HepG2 (cell line): ENCODE measurements around the gene MTRFR. TPM values are rescaled to one million over a fixed set of nuclear protein-coding genes. Genes with fewer than 3 reads are reported as not detected.
A peak's percentile ranks its signal among the peaks of the same experiment; 100 is the strongest.

Experiments
- ARNT2 ChIP-seq: sonication (generic); formaldehyde crosslinking; IDR thresholded peaks from 2 replicates; pipeline ENCODE4 v1.8.0; 2022; ENCODE audit warnings: mild to moderate bottlenecking, low read depth, missing genetic modification reagents, moderate library complexity
- HNRNPH1 ChIP-seq: fragments of 200-400 bp; formaldehyde crosslinking; optimal IDR thresholded peaks from 2 replicates; pipeline ENCODE3; 2017; ENCODE audit warnings: mild to moderate bottlenecking, low read depth, low read length
- HOXA7 ChIP-seq: sonication (generic); formaldehyde crosslinking; IDR thresholded peaks from 2 replicates; pipeline ENCODE4 v1.8.1; 2022; ENCODE audit warnings: mild to moderate bottlenecking, missing genetic modification reagents, moderate library complexity
- MXI1 ChIP-seq: IDR thresholded peaks from 3 replicates; pipeline ENCODE4 v1.6.1; 2012; ENCODE audit warnings: low read depth, low read length, inconsistent platforms, borderline replicate concordance
- PAX8 ChIP-seq: sonication (generic); formaldehyde crosslinking; IDR thresholded peaks from 2 replicates; pipeline ENCODE4 v1.8.0; 2022; ENCODE audit warnings: mild to moderate bottlenecking, missing genetic modification reagents, borderline replicate concordance
- TMF1 ChIP-seq: sonication (generic); formaldehyde crosslinking; IDR thresholded peaks from 2 replicates; pipeline ENCODE4 v1.8.1; 2022; ENCODE audit warnings: low read depth, missing genetic modification reagents
- TRIM24 ChIP-seq: sonication (generic); formaldehyde crosslinking; IDR thresholded peaks from 2 replicates; pipeline ENCODE4 v1.8.0; 2022; ENCODE audit warnings: mild to moderate bottlenecking, missing genetic modification reagents
- ZFP82 ChIP-seq: sonication (generic); formaldehyde crosslinking; IDR thresholded peaks from 2 replicates; pipeline ENCODE4 v1.5.1; 2020; ENCODE audit warnings: mild to moderate bottlenecking, missing genetic modification reagents, borderline replicate concordance
- ZNF234 ChIP-seq: sonication (generic); formaldehyde crosslinking; conservative IDR thresholded peaks from 2 replicates; pipeline ENCODE4 v1.5.1; 2020; ENCODE audit warnings: mild to moderate bottlenecking, missing genetic modification reagents
- ZNF331 ChIP-seq: sonication (generic); formaldehyde crosslinking; IDR thresholded peaks from 2 replicates; pipeline ENCODE4 v1.4.0; 2020; ENCODE audit warnings: missing genetic modification reagents
- ZNF549 ChIP-seq: sonication (generic); formaldehyde crosslinking; IDR thresholded peaks from 2 replicates; pipeline ENCODE4 v1.5.0; 2020; ENCODE audit warnings: missing genetic modification reagents
- ZSCAN22 ChIP-seq: sonication (generic); formaldehyde crosslinking; IDR thresholded peaks from 2 replicates; pipeline ENCODE4 v1.4.0; 2020; ENCODE audit warnings: mild to moderate bottlenecking, missing genetic modification reagents
- polyA plus RNA-seq, 8 experiments: library from polyadenylated mRNA; depleted of rRNA in 3 of 8; stranded (reverse) in 7 of 8; unstranded in 1 of 8; fragments of >200 nt; fragmentation: Illumina TruSeq in 4 of 8; extraction: Trizol in 4 of 8; gene quantifications; 2 replicates each; pipeline versions ENCODE4 v1.2.1 to v1.2.3, GENCODE V29; 2011 to 2016; ENCODE audit warnings: low read depth in 4 of 8, missing spikeins in 1 of 8, mixed read lengths in 1 of 8; ENCODE audit not compliant: insufficient read depth in 1 of 8
- total RNA-seq, 5 experiments: library from RNA; depleted of rRNA; stranded (reverse); fragments of >200 nt; fragmentation: Illumina TruSeq; extraction: Trizol; gene quantifications; 2 replicates each; pipeline ENCODE4 v1.2.3, GENCODE V29; 2016; ENCODE audit warnings: low read depth in 1 of 5
- TF ChIP-seq, protein P1 (sequence below): sonication (generic); formaldehyde crosslinking; IDR thresholded peaks from 2 replicates; pipeline ENCODE4 v1.5.1; 2020; ENCODE audit warnings: missing genetic modification reagents, mild to moderate bottlenecking, borderline replicate concordance
- TF ChIP-seq, protein P2 (sequence below): sonication (generic); formaldehyde crosslinking; IDR thresholded peaks from 2 replicates; pipeline ENCODE4 v1.5.0; 2020; ENCODE audit warnings: mild to moderate bottlenecking, missing genetic modification reagents, borderline replicate concordance
- TF ChIP-seq, protein P3 (sequence below): sonication (generic); formaldehyde crosslinking; IDR thresholded peaks from 2 replicates; pipeline ENCODE4 v1.4.0; 2020; ENCODE audit warnings: mild to moderate bottlenecking, missing genetic modification reagents
- TF ChIP-seq, protein P4 (sequence below): IDR thresholded peaks from 2 replicates; pipeline ENCODE4 v1.6.1; 2016; ENCODE audit warnings: missing compliant biosample characterization, missing genetic modification reagents, borderline replicate concordance
- TF ChIP-seq, protein P5 (sequence below): IDR thresholded peaks from 2 replicates; pipeline ENCODE4 v1.6.1; 2016; ENCODE audit warnings: low read depth, control low read depth

Gene MTRFR
- total and polyA plus RNA-seq, 2 of the 13 experiments (the other 11 are each of a cell fraction or from before 2014, with no cell fraction given) = 7.1 to 9.9 TPM

DNA sequence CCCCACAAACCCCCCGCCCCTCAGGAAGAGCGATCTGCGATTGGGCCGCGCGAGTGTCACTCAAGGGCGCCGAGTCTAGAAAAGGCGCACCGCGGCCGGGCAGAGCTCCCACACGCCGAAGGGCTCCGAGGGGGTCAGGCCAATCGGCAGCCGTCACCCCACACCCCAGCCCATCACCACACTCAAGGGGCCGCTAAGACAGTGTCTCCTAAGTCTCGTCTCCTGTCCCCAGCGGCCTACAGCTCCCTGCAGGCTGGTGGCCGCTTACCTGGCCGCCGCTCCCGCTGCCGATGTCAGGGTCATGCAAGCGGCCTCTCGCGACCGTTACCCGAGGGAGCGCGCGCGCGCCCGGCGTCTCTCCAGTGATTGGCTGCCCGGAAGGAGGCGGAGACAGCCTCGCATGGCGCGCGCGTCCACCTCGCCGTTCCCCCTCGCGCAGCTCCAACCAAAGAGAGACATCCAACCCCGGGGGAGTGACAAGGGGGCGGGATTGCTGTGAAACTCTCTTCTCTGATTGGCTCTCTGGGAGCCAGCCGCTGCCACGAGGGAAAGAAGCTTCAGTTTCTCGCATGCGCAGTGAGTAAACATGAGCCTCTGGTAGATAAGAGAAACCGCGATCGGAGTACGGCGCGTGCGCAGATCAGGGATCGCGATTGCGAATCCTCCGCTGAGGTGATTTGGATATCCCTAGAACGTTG, at the start of gene MTRFR, which contains the start of gene MPHOSPH9 (continued):
- TF ChIP-seq HNRNPH1 (no peak), PAX8 (CRISPR knock-in tag) (no peak), ZNF549 (CRISPR knock-in tag) (no peak), MXI1 (peak; percentile 53; the same call in 2 of the 3 replicates), TRIM24 (CRISPR knock-in tag) (no peak), ZFP82 (peak; percentile 46; the same call in 1 of the 2 replicates), HOXA7 (CRISPR knock-in tag) (no peak; the same call in 1 of the 2 replicates), ZNF234 (CRISPR knock-in tag) (peak; percentile 85; the same call in 1 of the 2 replicates), ARNT2 (peak; percentile 90), TMF1 (CRISPR knock-in tag) (peak; percentile 71; the same call in 1 of the 2 replicates), ZSCAN22 (CRISPR knock-in tag) (no peak), ZNF331 (CRISPR knock-in tag) (peak; percentile 41)
- TF ChIP-seq, protein P1, sequence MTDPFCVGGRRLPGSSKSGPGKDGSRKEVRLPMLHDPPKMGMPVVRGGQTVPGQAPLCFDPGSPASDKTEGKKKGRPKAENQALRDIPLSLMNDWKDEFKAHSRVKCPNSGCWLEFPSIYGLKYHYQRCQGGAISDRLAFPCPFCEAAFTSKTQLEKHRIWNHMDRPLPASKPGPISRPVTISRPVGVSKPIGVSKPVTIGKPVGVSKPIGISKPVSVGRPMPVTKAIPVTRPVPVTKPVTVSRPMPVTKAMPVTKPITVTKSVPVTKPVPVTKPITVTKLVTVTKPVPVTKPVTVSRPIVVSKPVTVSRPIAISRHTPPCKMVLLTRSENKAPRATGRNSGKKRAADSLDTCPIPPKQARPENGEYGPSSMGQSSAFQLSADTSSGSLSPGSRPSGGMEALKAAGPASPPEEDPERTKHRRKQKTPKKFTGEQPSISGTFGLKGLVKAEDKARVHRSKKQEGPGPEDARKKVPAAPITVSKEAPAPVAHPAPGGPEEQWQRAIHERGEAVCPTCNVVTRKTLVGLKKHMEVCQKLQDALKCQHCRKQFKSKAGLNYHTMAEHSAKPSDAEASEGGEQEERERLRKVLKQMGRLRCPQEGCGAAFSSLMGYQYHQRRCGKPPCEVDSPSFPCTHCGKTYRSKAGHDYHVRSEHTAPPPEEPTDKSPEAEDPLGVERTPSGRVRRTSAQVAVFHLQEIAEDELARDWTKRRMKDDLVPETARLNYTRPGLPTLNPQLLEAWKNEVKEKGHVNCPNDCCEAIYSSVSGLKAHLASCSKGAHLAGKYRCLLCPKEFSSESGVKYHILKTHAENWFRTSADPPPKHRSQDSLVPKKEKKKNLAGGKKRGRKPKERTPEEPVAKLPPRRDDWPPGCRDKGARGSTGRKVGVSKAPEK (CRISPR knock-in tag) = no peak
- TF ChIP-seq, protein P2, sequence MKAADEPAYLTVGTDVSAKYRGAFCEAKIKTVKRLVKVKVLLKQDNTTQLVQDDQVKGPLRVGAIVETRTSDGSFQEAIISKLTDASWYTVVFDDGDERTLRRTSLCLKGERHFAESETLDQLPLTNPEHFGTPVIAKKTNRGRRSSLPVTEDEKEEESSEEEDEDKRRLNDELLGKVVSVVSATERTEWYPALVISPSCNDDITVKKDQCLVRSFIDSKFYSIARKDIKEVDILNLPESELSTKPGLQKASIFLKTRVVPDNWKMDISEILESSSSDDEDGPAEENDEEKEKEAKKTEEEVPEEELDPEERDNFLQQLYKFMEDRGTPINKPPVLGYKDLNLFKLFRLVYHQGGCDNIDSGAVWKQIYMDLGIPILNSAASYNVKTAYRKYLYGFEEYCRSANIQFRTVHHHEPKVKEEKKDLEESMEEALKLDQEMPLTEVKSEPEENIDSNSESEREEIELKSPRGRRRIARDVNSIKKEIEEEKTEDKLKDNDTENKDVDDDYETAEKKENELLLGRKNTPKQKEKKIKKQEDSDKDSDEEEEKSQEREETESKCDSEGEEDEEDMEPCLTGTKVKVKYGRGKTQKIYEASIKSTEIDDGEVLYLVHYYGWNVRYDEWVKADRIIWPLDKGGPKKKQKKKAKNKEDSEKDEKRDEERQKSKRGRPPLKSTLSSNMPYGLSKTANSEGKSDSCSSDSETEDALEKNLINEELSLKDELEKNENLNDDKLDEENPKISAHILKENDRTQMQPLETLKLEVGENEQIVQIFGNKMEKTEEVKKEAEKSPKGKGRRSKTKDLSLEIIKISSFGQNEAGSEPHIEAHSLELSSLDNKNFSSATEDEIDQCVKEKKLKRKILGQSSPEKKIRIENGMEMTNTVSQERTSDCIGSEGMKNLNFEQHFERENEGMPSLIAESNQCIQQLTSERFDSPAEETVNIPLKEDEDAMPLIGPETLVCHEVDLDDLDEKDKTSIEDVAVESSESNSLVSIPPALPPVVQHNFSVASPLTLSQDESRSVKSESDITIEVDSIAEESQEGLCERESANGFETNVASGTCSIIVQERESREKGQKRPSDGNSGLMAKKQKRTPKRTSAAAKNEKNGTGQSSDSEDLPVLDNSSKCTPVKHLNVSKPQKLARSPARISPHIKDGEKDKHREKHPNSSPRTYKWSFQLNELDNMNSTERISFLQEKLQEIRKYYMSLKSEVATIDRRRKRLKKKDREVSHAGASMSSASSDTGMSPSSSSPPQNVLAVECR (CRISPR knock-in tag) = peak; percentile 95
- TF ChIP-seq, protein P3, sequence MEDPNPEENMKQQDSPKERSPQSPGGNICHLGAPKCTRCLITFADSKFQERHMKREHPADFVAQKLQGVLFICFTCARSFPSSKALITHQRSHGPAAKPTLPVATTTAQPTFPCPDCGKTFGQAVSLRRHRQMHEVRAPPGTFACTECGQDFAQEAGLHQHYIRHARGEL (CRISPR knock-in tag) = no peak
- TF ChIP-seq, protein P4, sequence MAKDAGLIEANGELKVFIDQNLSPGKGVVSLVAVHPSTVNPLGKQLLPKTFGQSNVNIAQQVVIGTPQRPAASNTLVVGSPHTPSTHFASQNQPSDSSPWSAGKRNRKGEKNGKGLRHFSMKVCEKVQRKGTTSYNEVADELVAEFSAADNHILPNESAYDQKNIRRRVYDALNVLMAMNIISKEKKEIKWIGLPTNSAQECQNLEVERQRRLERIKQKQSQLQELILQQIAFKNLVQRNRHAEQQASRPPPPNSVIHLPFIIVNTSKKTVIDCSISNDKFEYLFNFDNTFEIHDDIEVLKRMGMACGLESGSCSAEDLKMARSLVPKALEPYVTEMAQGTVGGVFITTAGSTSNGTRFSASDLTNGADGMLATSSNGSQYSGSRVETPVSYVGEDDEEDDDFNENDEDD (CRISPR knock-in tag) = peak; percentile 89
- TF ChIP-seq, protein P5, sequence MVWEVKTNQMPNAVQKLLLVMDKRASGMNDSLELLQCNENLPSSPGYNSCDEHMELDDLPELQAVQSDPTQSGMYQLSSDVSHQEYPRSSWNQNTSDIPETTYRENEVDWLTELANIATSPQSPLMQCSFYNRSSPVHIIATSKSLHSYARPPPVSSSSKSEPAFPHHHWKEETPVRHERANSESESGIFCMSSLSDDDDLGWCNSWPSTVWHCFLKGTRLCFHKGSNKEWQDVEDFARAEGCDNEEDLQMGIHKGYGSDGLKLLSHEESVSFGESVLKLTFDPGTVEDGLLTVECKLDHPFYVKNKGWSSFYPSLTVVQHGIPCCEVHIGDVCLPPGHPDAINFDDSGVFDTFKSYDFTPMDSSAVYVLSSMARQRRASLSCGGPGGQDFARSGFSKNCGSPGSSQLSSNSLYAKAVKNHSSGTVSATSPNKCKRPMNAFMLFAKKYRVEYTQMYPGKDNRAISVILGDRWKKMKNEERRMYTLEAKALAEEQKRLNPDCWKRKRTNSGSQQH (CRISPR knock-in tag) = peak; percentile 41; the same call in 1 of the 2 replicates
